Upper lobe of left lung (tissue), 6 donors: ENCODE measurements around the gene CMIP. TPM values are rescaled to one million over a fixed set of nuclear protein-coding genes. Genes with fewer than 3 reads are reported as not detected.

Experiments used
- ATAC-seq, 2 donors: fragments of 200-7000 bp; cut with Tn5 transposase; one replicate each; pipeline ENCODE4 v1.9.1; 2022; ENCODE audit warnings: mild to moderate bottlenecking in 2 of 2, moderate library complexity in 2 of 2; ENCODE audit not compliant: low FRiP score in 2 of 2
- DNase-seq, 2 donors: peaks; one replicate each; pipeline ENCODE4 v3.0.0-alpha.2; 2019 to 2020
- H3K27ac ChIP-seq, 4 donors: fragments of 200-600 bp; sonication (generic); one replicate each; pipeline ENCODE4 v1.5.1; 2016 to 2019
- H3K27me3 ChIP-seq, 4 donors: fragments of 200-600 bp; sonication (generic); one replicate each; pipeline ENCODE4 v1.5.1; 2017 to 2019
- H3K36me3 ChIP-seq, 4 donors: fragments of 200-600 bp; sonication (generic); one replicate each; pipeline ENCODE4 v1.5.1; 2016 to 2019
- H3K4me1 ChIP-seq, 4 donors: fragments of 200-600 bp; sonication (generic); one replicate each; pipeline ENCODE4 v1.5.1; 2018 to 2019
- H3K4me3 ChIP-seq, 4 donors: fragments of 200-600 bp; sonication (generic); one replicate each; pipeline ENCODE4 v1.5.1; 2017 to 2019; ENCODE audit warnings: mild to moderate bottlenecking in 2 of 4, moderate library complexity in 1 of 4
- H3K9me3 ChIP-seq, 4 donors: fragments of 200-600 bp; sonication (generic); one replicate each; pipeline ENCODE4 v1.5.1; 2018 to 2019
- EP300 ChIP-seq, 4 donors: sonication (generic); formaldehyde crosslinking; IDR thresholded peaks; one replicate each; pipeline ENCODE4 v1.5.1; 2017; ENCODE audit warnings: antibody characterized with exemption in 4 of 4, control low read depth in 2 of 4
- POLR2A ChIP-seq, 4 donors: fragments of 450-650 bp; IDR thresholded peaks; one replicate each; pipeline ENCODE4 v1.5.1; 2016 to 2017; ENCODE audit warnings: antibody characterized with exemption in 4 of 4, mild to moderate bottlenecking in 2 of 4
- POLR2AphosphoS5 ChIP-seq, 2 donors: sonication (generic); formaldehyde crosslinking; IDR thresholded peaks; one replicate each; pipeline ENCODE4 v1.5.1; 2017; ENCODE audit warnings: antibody characterized with exemption in 2 of 2
- WGBS, 2 donors: methylation state at CpG; one replicate each; pipeline ENCODE4 v1.1.5; 2017 to 2018; 5-methylcytosine and 5-hydroxymethylcytosine counted together
- total RNA-seq, 6 donors: library from RNA; depleted of rRNA in 4 of 6; stranded (reverse); fragments of >200 nt in 4 of 6; gene quantifications; one replicate each; pipeline versions ENCODE4 v1.1.0 to v1.2.1, GENCODE V29; 2016 to 2021
- TF ChIP-seq, protein P1 (sequence below), 6 experiments: fragments of 450-650 bp in 4 of 6; fragments of 200-600 bp in 2 of 6; sonication (generic) in 2 of 6; IDR thresholded peaks; one replicate each; pipeline ENCODE4 v1.5.1; 2016 to 2019; ENCODE audit warnings: antibody characterized with exemption in 6 of 6
- donor health status: DM: no; HTN: no; CAD: no; lungs with moderate emphysema.
- donor health status: DM: no; HTN: yes; CAD: no; lungs with severe emphysema.

The CMIP gene
- total RNA-seq, 6 donors from 2014 or later, result 48.3 to 109 (median 67.6) TPM

DNA sequence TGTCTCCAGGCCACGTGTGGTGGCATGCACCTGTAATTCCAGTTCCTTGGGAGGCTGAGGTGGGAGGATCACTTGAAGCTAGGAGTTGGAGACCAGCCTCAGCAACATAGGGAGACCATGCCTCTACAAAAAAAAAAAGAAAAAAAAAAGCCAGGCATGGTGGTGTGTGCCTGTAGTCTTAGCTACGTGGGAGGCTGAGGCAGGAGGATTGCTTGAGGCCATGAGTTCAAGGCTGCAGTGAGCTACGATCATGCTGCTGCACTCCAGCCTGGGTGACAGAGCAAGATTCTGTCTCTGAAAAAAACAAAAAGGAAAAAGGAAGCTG lies 103.9 kb downstream of the CMIP start:
- Histone ChIP-seq H3K4me3 (no peak overlapping the region), H3K36me3 (no peaks in the 10 kb centered on the region), H3K9me3 (no peaks in the 10 kb centered on the region), H3K4me1 (peaks cover 56 to 81% (median 76%) of the 10 kb centered on the region in 4 donors), H3K27me3 (no peaks in the 10 kb centered on the region), H3K27ac (no peak overlapping the region)
- no peak for ATAC-seq
- TF ChIP-seq POLR2AphosphoS5 (IDR thresholded peaks at IDR 0.05) (no peak), EP300 (IDR thresholded peaks at IDR 0.05) (no peak), POLR2A (IDR thresholded peaks at IDR 0.05) (no peak)
- TF ChIP-seq, protein P1, sequence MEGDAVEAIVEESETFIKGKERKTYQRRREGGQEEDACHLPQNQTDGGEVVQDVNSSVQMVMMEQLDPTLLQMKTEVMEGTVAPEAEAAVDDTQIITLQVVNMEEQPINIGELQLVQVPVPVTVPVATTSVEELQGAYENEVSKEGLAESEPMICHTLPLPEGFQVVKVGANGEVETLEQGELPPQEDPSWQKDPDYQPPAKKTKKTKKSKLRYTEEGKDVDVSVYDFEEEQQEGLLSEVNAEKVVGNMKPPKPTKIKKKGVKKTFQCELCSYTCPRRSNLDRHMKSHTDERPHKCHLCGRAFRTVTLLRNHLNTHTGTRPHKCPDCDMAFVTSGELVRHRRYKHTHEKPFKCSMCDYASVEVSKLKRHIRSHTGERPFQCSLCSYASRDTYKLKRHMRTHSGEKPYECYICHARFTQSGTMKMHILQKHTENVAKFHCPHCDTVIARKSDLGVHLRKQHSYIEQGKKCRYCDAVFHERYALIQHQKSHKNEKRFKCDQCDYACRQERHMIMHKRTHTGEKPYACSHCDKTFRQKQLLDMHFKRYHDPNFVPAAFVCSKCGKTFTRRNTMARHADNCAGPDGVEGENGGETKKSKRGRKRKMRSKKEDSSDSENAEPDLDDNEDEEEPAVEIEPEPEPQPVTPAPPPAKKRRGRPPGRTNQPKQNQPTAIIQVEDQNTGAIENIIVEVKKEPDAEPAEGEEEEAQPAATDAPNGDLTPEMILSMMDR (IDR thresholded peaks at IDR 0.05), result no peak
- DNase-seq, result no peak
- WGBS, 2 donors, result 83 to 88% methylated on average over 3 of the region's 3 CpGs

- Histone ChIP-seq H3K9me3 (no peaks in the 10 kb centered on the region), H3K27me3 (no peaks in the 10 kb centered on the region), H3K36me3 (no peaks in the 10 kb centered on the region), H3K4me1 (peaks cover 56 to 81% (median 76%) of the 10 kb centered on the region in 4 donors), H3K4me3 (no peak overlapping the region), H3K27ac (no peak overlapping the region)
- WGBS, 2 donors, result 70 to 71% methylated on average over 10 of the region's 10 CpGs
- ATAC-seq, result no peak
- TF ChIP-seq POLR2A (IDR thresholded peaks at IDR 0.05) (no peak), EP300 (IDR thresholded peaks at IDR 0.05) (no peak), POLR2AphosphoS5 (IDR thresholded peaks at IDR 0.05) (no peak)
- TF ChIP-seq, protein P1 (IDR thresholded peaks at IDR 0.05), result no peak
- no peak for DNase-seq
Observed at GRCh38 chr16:81548876-81549546, 104.4 kb downstream of the CMIP start.

DNA sequence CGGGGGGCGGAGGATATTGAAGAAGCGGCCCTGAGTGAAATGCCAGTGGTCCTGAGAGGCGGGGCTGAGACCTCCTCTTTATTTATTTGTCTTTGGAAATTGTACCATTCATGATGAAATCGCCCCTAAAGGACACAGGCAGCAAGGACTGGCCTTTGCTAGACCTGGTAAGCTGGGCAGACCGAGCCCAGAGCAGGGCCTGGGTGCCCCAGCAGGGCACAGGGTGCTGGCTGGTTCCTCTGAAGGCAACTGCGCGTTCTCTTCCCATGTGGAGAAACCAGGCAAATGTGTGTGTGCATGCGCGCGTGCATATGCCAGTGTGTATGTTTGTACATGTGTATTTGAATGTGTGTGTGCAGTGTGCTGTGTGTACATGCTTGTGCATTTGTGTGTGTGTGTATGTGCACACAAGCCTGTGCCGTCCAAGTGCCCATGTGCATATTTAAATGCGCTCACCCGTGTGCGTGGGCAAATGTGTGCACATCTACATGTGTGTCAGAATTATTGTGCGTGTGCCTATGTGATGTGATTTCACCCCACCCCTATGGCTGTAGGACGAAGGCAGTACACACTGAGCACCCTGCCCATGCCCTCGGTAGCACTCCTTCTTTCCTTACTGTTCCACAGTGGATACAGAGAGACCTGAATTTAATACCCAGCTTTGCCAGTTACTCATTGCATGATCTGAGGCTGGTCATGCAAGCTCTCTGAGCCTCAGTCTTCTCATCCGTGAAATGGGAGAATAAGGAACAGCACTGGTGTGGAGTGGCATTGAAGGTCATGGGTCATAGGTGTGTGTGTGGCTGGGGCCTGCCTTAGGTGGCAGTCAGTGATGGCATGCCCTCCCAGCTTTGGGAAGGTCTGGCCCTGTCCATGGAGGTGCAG lies 105.2 kb downstream of the CMIP start:
- no peaks in the 10 kb centered on the region for H3K36me3 ChIP-seq
- H3K27ac ChIP-seq, result no peak overlapping the region
- 90 to 95% methylated on average over 19 of the region's 19 CpGs for WGBS, 2 donors
- H3K4me3 ChIP-seq, result no peak overlapping the region
- no peak for DNase-seq
- ATAC-seq, result no peak
- H3K27me3 ChIP-seq, result no peaks in the 10 kb centered on the region
- no peaks in the 10 kb centered on the region for H3K9me3 ChIP-seq
- H3K4me1 ChIP-seq, result peaks cover 56 to 81% (median 76%) of the 10 kb centered on the region in 4 donors
- TF ChIP-seq, protein P1 (IDR thresholded peaks at IDR 0.05), result no peak
- TF ChIP-seq POLR2AphosphoS5 (IDR thresholded peaks at IDR 0.05) (no peak), POLR2A (IDR thresholded peaks at IDR 0.05) (no peak), EP300 (IDR thresholded peaks at IDR 0.05) (no peak)

- Histone ChIP-seq H3K4me3 (no peak overlapping the region), H3K9me3 (no peaks in the 10 kb centered on the region), H3K27me3 (no peaks in the 10 kb centered on the region), H3K27ac (peak overlapping the region in 1 of 4 donors; percentile 20), H3K4me1 (peaks cover 52 to 81% (median 72%) of the 10 kb centered on the region in 4 donors), H3K36me3 (no peaks in the 10 kb centered on the region)
- TF ChIP-seq EP300 (IDR thresholded peaks at IDR 0.05) (no peak), POLR2AphosphoS5 (IDR thresholded peaks at IDR 0.05) (no peak), POLR2A (IDR thresholded peaks at IDR 0.05) (no peak)
- TF ChIP-seq, protein P1 (IDR thresholded peaks at IDR 0.05), result no peak
- DNase-seq (no peak), ATAC-seq (no peak)
- 77 to 83% methylated on average over 2 of the region's 2 CpGs for WGBS, 2 donors
Observed at GRCh38 chr16:81550432-81550808, 105.8 kb downstream of the CMIP start.
